Lung (tissue), 12 donors: Measurements from ENCODE around the gene LAT. TPM values are rescaled to one million over a fixed set of nuclear protein-coding genes. Genes with fewer than 3 reads are reported as not detected.
"Not testable (repeated sequence)": the region's sequence is repeated elsewhere in the genome, so short reads cannot be mapped to it uniquely, and the experiment has no call there.

Source experiments
- ATAC-seq: fragments of 200-7000 bp; cut with Tn5 transposase; one replicate; pipeline ENCODE4 v1.9.1; 2020; ENCODE audit warnings: moderate number of reproducible peaks; ENCODE audit not compliant: insufficient read depth, low FRiP score
- DNase-seq, 3 donors: peaks; one replicate each; pipeline ENCODE4 v3.0.0-alpha.2; 2013 to 2017
- H3K27ac ChIP-seq, 2 donors: one replicate each; pipeline ENCODE4 v1.5.1; 2013; ENCODE audit warnings: mild to moderate bottlenecking in 2 of 2, moderate library complexity in 2 of 2, control low read depth in 1 of 2, inconsistent platforms in 1 of 2, low read depth in 1 of 2, low read length in 1 of 2
- H3K27me3 ChIP-seq, 3 donors: one replicate each; pipeline ENCODE4 v1.5.1; 2013; ENCODE audit warnings: low read length in 2 of 3; ENCODE audit not compliant: control insufficient read depth in 3 of 3, insufficient read depth in 3 of 3
- H3K36me3 ChIP-seq, 4 donors: one replicate each; pipeline ENCODE4 v1.5.1; 2013; ENCODE audit warnings: low read length in 4 of 4, mild to moderate bottlenecking in 1 of 4, moderate library complexity in 1 of 4; ENCODE audit not compliant: control insufficient read depth in 4 of 4, insufficient read depth in 4 of 4
- H3K4me1 ChIP-seq, 5 donors: one replicate each; pipeline ENCODE4 v1.5.1; 2013; ENCODE audit warnings: low read length in 5 of 5, mild to moderate bottlenecking in 2 of 5, moderate library complexity in 1 of 5; ENCODE audit not compliant: control insufficient read depth in 5 of 5, insufficient read depth in 5 of 5
- H3K4me3 ChIP-seq: one replicate; pipeline ENCODE4 v1.5.1; 2013; ENCODE audit warnings: mild to moderate bottlenecking, control low read depth, moderate library complexity
- H3K9ac ChIP-seq, 2 donors: one replicate each; pipeline ENCODE4 v1.5.1; 2013; ENCODE audit warnings: low read length in 2 of 2, control low read depth in 1 of 2; ENCODE audit not compliant: insufficient read depth in 1 of 2
- H3K9me3 ChIP-seq, 4 donors: one replicate each; pipeline ENCODE4 v1.5.1; 2013; ENCODE audit warnings: low read length in 3 of 4, mild to moderate bottlenecking in 1 of 4, moderate library complexity in 1 of 4; ENCODE audit not compliant: control insufficient read depth in 4 of 4, insufficient read depth in 3 of 4
- CTCF ChIP-seq: IDR thresholded peaks from 2 replicates; pipeline ENCODE4 v1.5.1; 2012; ENCODE audit warnings: mild to moderate bottlenecking; ENCODE audit errors: control extremely low read depth, extremely low read depth
- WGBS, 2 donors: extraction: QIAGEN DNeasy Blood & Tissue Kit; methylation state at CpG; one replicate each; pipeline ENCODE4 v1.1.7; 2013; 5-methylcytosine and 5-hydroxymethylcytosine counted together
- polyA plus RNA-seq, 2 donors: library from polyadenylated mRNA; stranded (reverse); fragments of 200-250 nt; gene quantifications; one replicate each; pipeline ENCODE4 v1.2.1, GENCODE V29; 2013
- total RNA-seq, 2 donors: library from RNA; depleted of rRNA in 1 of 2; stranded (reverse); fragments of >200 nt in 1 of 2; gene quantifications; one replicate each; pipeline ENCODE4 v1.2.1, GENCODE V29; 2014 to 2021
- donor health status: control.
- donor health status: control.
- donor health status: Bipolar disorder and iron deficiency.
- donor health status: healthy.
- donor health status: DM: yes; HTN: yes; CAD: no.

LAT gene
- total and polyA plus RNA-seq, 4 donors: 2.9 to 16.6 (median 13.4) TPM

GRCh38 chr16:28964496-28964895, 20.4 kb upstream of the LAT start:
- TF ChIP-seq CTCF: no peak
- ATAC-seq: no peak
- H3K4me3 ChIP-seq: no peak overlapping the region
- DNase-seq: no peak
- H3K27ac ChIP-seq: no peak overlapping the region
- peaks cover 0 to 2% (median 0%) of the 10 kb centered on the region in 4 donors for H3K9me3 ChIP-seq
- no peaks in the 10 kb centered on the region for H3K4me1 ChIP-seq
- WGBS, 2 donors: 92 to 97% methylated on average over 2 of the region's 2 CpGs
- H3K9ac ChIP-seq: no peak overlapping the region
- peaks cover 8 to 29% (median 20%) of the 10 kb centered on the region in 4 donors for H3K36me3 ChIP-seq
- H3K27me3 ChIP-seq: no peaks in the 10 kb centered on the region

GRCh38 chr16:28967156-28967555, 17.7 kb upstream of the LAT start:
- Histone ChIP-seq H3K9ac (no peak overlapping the region), H3K27me3 (no peaks in the 10 kb centered on the region), H3K9me3 (peaks cover 0 to 2% (median 0%) of the 10 kb centered on the region in 4 donors), H3K4me3 (no peak overlapping the region), H3K36me3 (peaks cover 5 to 21% (median 13%) of the 10 kb centered on the region in 4 donors), H3K27ac (no peak overlapping the region), H3K4me1 (no peaks in the 10 kb centered on the region)
- no peak for TF ChIP-seq CTCF
- DNase-seq (no peak), ATAC-seq (no peak)
- 88 to 91% methylated on average over 4 of the region's 4 CpGs for WGBS, 2 donors

GRCh38 chr16:28969696-28970095, 15.2 kb upstream of the LAT start:
- H3K9ac ChIP-seq, DNase-seq, ATAC-seq, H3K27ac ChIP-seq, H3K4me3 ChIP-seq, H3K27me3 ChIP-seq, H3K9me3 ChIP-seq, H3K4me1 ChIP-seq, H3K36me3 ChIP-seq: not testable (repeated sequence)
- WGBS, 2 donors: 89 to 91% methylated on average over 2 of the region's 2 CpGs

- 1% methylated on average over 17 of the region's 17 CpGs for WGBS, 2 donors
- H3K9me3 ChIP-seq: no peaks in the 10 kb centered on the region
- peak; percentile 61 to 68 (median 63) for DNase-seq
- H3K9ac ChIP-seq: peak overlapping the region; percentile 91 to 94
- H3K4me3 ChIP-seq: peak overlapping the region; percentile 94
- peak; percentile 25 for ATAC-seq
- no peaks in the 10 kb centered on the region for H3K27me3 ChIP-seq
- H3K4me1 ChIP-seq: peaks cover 0 to 17% (median 5%) of the 10 kb centered on the region in 5 donors
- H3K27ac ChIP-seq: peak overlapping the region; percentile 67 to 78
- H3K36me3 ChIP-seq: peaks cover 0 to 13% (median 8%) of the 10 kb centered on the region in 4 donors
- peak; percentile 18 for TF ChIP-seq CTCF
Observed at GRCh38 chr16:28974007-28974436, 10.8 kb upstream of the LAT start.
